ENCODE results near the gene RGS16. TPM values are rescaled to one million over a fixed set of nuclear protein-coding genes. Genes with fewer than 3 reads are reported as not detected.

RGS16 gene
- total RNA-seq, 1 experiment from 2014 or later, result not detected

GRCh38 chr1:182568647-182569284 lies 35.4 kb downstream of the RGS16 start:
- no TSS peak for BruUV-seq (replicated peaks)
- no peak for DNase-seq
- Histone ChIP-seq H2AFZ (no peak overlapping the region), H3K27ac (no peak overlapping the region), H3F3A (ENCODE audit: insufficient read depth, low read depth) (no peaks in the 10 kb centered on the region), H3K4me3 (no peak overlapping the region), H3K27me3 (ENCODE audit: insufficient read depth, low read depth) (no peaks in the 10 kb centered on the region), H3K79me2 (ENCODE audit: low read depth) (no peaks in the 10 kb centered on the region), H3K4me1 (replicated peaks; ENCODE audit: insufficient read depth) (no peaks in the 10 kb centered on the region), H3K4me2 (no peak overlapping the region), H3K36me3 (ENCODE audit: low read depth) (no peaks in the 10 kb centered on the region), H3K9me2 (ENCODE audit: insufficient read depth) (no peaks in the 10 kb centered on the region), H4K20me1 (ENCODE audit: insufficient read depth) (no peaks in the 10 kb centered on the region), H3K9me3 (ENCODE audit: insufficient read depth, low read depth) (no peaks in the 10 kb centered on the region)
- ChIA-PET CTCF (no interaction called here), POLR2A (ENCODE audit: unreplicated experiment) (no interaction called here)
- intact Hi-C loops (cut with micrococcal nuclease; ENCODE audit: unreplicated experiment), result no loop called here
- no peak for TF ChIP-seq EZH2 (IDR thresholded peaks at IDR 0.05; ENCODE audit: low read depth)
- no peak for TF ChIP-seq CTCF (conservative IDR thresholded peaks at IDR 0.05)

GRCh38 chr1:182567629-182568028 lies 36.6 kb downstream of the RGS16 start:
- CTCF ChIA-PET, result no interaction called here
- intact Hi-C loops (cut with micrococcal nuclease; ENCODE audit: unreplicated experiment), result no loop called here
- no peaks in the 10 kb centered on the region for H3F3A ChIP-seq (ENCODE audit: insufficient read depth, low read depth)
- POLR2A ChIA-PET (ENCODE audit: unreplicated experiment), result no interaction called here
- DNase-seq, result no peak
- H3K4me1 ChIP-seq (replicated peaks; ENCODE audit: insufficient read depth), result no peaks in the 10 kb centered on the region
- no peak overlapping the region for H2AFZ ChIP-seq
- H3K36me3 ChIP-seq (ENCODE audit: low read depth), result no peaks in the 10 kb centered on the region
- no peaks in the 10 kb centered on the region for H3K79me2 ChIP-seq (ENCODE audit: low read depth)
- no peak overlapping the region for H3K27ac ChIP-seq
- H3K4me2 ChIP-seq, result no peak overlapping the region
- H3K9me3 ChIP-seq (ENCODE audit: insufficient read depth, low read depth), result no peaks in the 10 kb centered on the region
- BruUV-seq (replicated peaks), result no TSS peak
- H3K27me3 ChIP-seq (ENCODE audit: insufficient read depth, low read depth), result no peaks in the 10 kb centered on the region
- H3K4me3 ChIP-seq, result no peak overlapping the region
- no peaks in the 10 kb centered on the region for H3K9me2 ChIP-seq (ENCODE audit: insufficient read depth)
- TF ChIP-seq EZH2 (IDR thresholded peaks at IDR 0.05; ENCODE audit: low read depth), result no peak
- H4K20me1 ChIP-seq (ENCODE audit: insufficient read depth), result no peaks in the 10 kb centered on the region

GRCh38 chr1:182565537-182565936 lies 38.7 kb downstream of the RGS16 start:
- no peaks in the 10 kb centered on the region for H3K27me3 ChIP-seq (ENCODE audit: insufficient read depth, low read depth)
- TF ChIP-seq EZH2 (IDR thresholded peaks at IDR 0.05; ENCODE audit: low read depth) (no peak), CTCF (conservative IDR thresholded peaks at IDR 0.05) (no peak)
- H3K4me1 ChIP-seq (replicated peaks; ENCODE audit: insufficient read depth), result no peaks in the 10 kb centered on the region
- no TSS peak for BruUV-seq (replicated peaks)
- H3K4me2 ChIP-seq, result no peak overlapping the region
- H3K27ac ChIP-seq, result no peak overlapping the region
- intact Hi-C loops (cut with micrococcal nuclease; ENCODE audit: unreplicated experiment), result no loop called here
- no peaks in the 10 kb centered on the region for H3F3A ChIP-seq (ENCODE audit: insufficient read depth, low read depth)
- no peaks in the 10 kb centered on the region for H3K36me3 ChIP-seq (ENCODE audit: low read depth)
- ChIA-PET POLR2A (ENCODE audit: unreplicated experiment) (no interaction called here), CTCF (no interaction called here)
- H2AFZ ChIP-seq, result no peak overlapping the region
- no peaks in the 10 kb centered on the region for H4K20me1 ChIP-seq (ENCODE audit: insufficient read depth)
- H3K79me2 ChIP-seq (ENCODE audit: low read depth), result no peaks in the 10 kb centered on the region
- H3K9me3 ChIP-seq (ENCODE audit: insufficient read depth, low read depth), result no peaks in the 10 kb centered on the region
- no peak overlapping the region for H3K4me3 ChIP-seq
- DNase-seq, result no peak
- no peaks in the 10 kb centered on the region for H3K9me2 ChIP-seq (ENCODE audit: insufficient read depth)

DNA sequence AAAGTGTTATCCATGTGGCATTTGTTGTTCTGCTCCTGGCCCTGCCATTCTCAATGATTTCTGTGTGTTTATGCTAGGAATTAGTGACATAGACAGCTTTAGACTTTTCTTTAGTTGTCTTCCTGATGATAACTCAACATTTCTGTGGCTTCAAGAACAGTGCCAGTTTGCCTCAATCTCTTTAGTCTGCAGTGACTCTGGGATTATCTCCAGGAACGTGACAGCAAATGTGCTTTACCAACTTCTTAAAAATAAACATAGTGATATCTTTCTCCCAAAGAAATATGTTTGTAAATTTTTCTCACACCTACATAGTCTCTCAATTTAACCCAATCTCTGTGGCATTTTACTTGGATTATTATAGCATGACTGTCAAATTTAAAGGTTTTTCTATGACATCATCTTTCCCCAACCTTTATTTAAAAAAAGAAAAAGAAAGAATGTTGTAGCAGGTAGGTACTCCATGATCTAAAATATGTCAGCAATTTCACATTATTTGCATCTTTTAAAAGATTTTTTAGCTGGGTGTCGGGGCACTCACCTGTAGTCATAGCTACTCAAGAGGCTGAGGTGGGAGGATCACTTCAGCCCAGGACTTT lies 39.7 kb downstream of the RGS16 start:
- H3K79me2 ChIP-seq (ENCODE audit: low read depth), result no peaks in the 10 kb centered on the region
- no peak overlapping the region for H3K27ac ChIP-seq
- H3K27me3 ChIP-seq (ENCODE audit: insufficient read depth, low read depth), result no peaks in the 10 kb centered on the region
- ChIA-PET POLR2A (ENCODE audit: unreplicated experiment) (no interaction called here), CTCF (no interaction called here)
- BruUV-seq (replicated peaks), result no TSS peak
- no peaks in the 10 kb centered on the region for H3K9me3 ChIP-seq (ENCODE audit: insufficient read depth, low read depth)
- no peaks in the 10 kb centered on the region for H3K36me3 ChIP-seq (ENCODE audit: low read depth)
- no peaks in the 10 kb centered on the region for H3K9me2 ChIP-seq (ENCODE audit: insufficient read depth)
- intact Hi-C loops (cut with micrococcal nuclease; ENCODE audit: unreplicated experiment), result no loop called here
- H3K4me1 ChIP-seq (replicated peaks; ENCODE audit: insufficient read depth), result no peaks in the 10 kb centered on the region
- no peak overlapping the region for H2AFZ ChIP-seq
- DNase-seq, result no peak
- no peak overlapping the region for H3K4me3 ChIP-seq
- H3F3A ChIP-seq (ENCODE audit: insufficient read depth, low read depth), result no peaks in the 10 kb centered on the region
- H4K20me1 ChIP-seq (ENCODE audit: insufficient read depth), result no peaks in the 10 kb centered on the region
- H3K4me2 ChIP-seq, result no peak overlapping the region
- no peak for TF ChIP-seq EZH2 (IDR thresholded peaks at IDR 0.05; ENCODE audit: low read depth)
- TF ChIP-seq CTCF (conservative IDR thresholded peaks at IDR 0.05), result no peak
